Measurements from ENCODE around the gene CEP126.
A peak's percentile ranks its signal among the peaks of the same experiment; 100 is the strongest.

Gene CEP126

GRCh38 chr11:101914738-101915426, at the start of gene CEP126:
Gene CEP126, plus strand, starts transcription at chr11:101915010. Its CDS starts 275 bp downstream, at chr11:101915285.
- peak; percentile 89 to 92 for DNase-seq

- peak in 1 of 2 experiments; percentile 33 for DNase-seq
These were observed 48.0 kb upstream of the CEP126 start for GRCh38 chr11:101866619-101867491.

- DNase-seq, result no peak
These were observed 46.9 kb upstream of the CEP126 start for GRCh38 chr11:101867951-101868350.

- DNase-seq, result no peak
These were observed 44.3 kb upstream of the CEP126 start for GRCh38 chr11:101870510-101870909.

GRCh38 chr11:101872171-101872882, 42.5 kb upstream of the CEP126 start:
- no peak for DNase-seq

GRCh38 chr11:101880222-101880621, 34.6 kb upstream of the CEP126 start:
- DNase-seq, result peak in 1 of 2 experiments; percentile 27

GRCh38 chr11:101881586-101881985, 33.2 kb upstream of the CEP126 start:
- no peak for DNase-seq

- no peak for DNase-seq
These were observed 29.2 kb upstream of the CEP126 start for GRCh38 chr11:101885631-101886030.

- no peak for DNase-seq
These were observed 25.0 kb upstream of the CEP126 start for GRCh38 chr11:101889767-101890166.

- DNase-seq, result no peak
These were observed 20.3 kb upstream of the CEP126 start for GRCh38 chr11:101894505-101894904.

GRCh38 chr11:101907815-101908214, 7.0 kb upstream of the CEP126 start:
- DNase-seq, result no peak

- no peak for DNase-seq
These were observed 5.7 kb upstream of the CEP126 start for GRCh38 chr11:101909087-101909486.

GRCh38 chr11:101912823-101913284, 2.0 kb upstream of the CEP126 start:
- DNase-seq, result no peak

GRCh38 chr11:101913656-101914055, 1.2 kb upstream of the CEP126 start:
- DNase-seq, result no peak

- DNase-seq, result no peak
These were observed 471 bp upstream of the CEP126 start for GRCh38 chr11:101914341-101914737.

GRCh38 chr11:101915791-101916291, 1.0 kb downstream of the CEP126 start:
- peak in 1 of 2 experiments; percentile 57 for DNase-seq

- DNase-seq, result no peak
These were observed 1.6 kb downstream of the CEP126 start, which contains the start of gene ANGPTL5 for GRCh38 chr11:101916422-101916821. Gene ANGPTL5, minus strand, starts transcription at chr11:101916522. Its CDS starts 8,613 bp downstream, at chr11:101907909.

GRCh38 chr11:101917226-101917625, 2.4 kb downstream of the CEP126 start:
- DNase-seq, result no peak

- DNase-seq, result no peak
These were observed 6.2 kb downstream of the CEP126 start for GRCh38 chr11:101920992-101921391.

GRCh38 chr11:101923554-101923953, 8.7 kb downstream of the CEP126 start:
- no peak for DNase-seq

GRCh38 chr11:101929294-101929915, 14.6 kb downstream of the CEP126 start:
- DNase-seq, result no peak

- DNase-seq, result peak; percentile 2 to 60
These were observed 16.9 kb downstream of the CEP126 start for GRCh38 chr11:101931692-101932091.
